Muscle of back (tissue), 11 donors: ENCODE results near the gene XYLT1. TPM values are rescaled to one million over a fixed set of nuclear protein-coding genes. Genes with fewer than 3 reads are reported as not detected.

Source experiments
- DNase-seq, 3 donors: peaks; one replicate each; pipeline versions ENCODE4 v3.0.0 to v3.0.0-alpha.2; 2013
- polyA plus RNA-seq, 10 donors: library from polyadenylated mRNA; unstranded; fragments of 120-200 nt; gene quantifications; one replicate each; pipeline ENCODE4 v1.2.1, GENCODE V29; 2013; ENCODE audit not compliant: insufficient read length in 10 of 10

Gene XYLT1
- polyA plus RNA-seq, 10 donors, result 3.9 to 8.5 (median 6.4) TPM

DNA sequence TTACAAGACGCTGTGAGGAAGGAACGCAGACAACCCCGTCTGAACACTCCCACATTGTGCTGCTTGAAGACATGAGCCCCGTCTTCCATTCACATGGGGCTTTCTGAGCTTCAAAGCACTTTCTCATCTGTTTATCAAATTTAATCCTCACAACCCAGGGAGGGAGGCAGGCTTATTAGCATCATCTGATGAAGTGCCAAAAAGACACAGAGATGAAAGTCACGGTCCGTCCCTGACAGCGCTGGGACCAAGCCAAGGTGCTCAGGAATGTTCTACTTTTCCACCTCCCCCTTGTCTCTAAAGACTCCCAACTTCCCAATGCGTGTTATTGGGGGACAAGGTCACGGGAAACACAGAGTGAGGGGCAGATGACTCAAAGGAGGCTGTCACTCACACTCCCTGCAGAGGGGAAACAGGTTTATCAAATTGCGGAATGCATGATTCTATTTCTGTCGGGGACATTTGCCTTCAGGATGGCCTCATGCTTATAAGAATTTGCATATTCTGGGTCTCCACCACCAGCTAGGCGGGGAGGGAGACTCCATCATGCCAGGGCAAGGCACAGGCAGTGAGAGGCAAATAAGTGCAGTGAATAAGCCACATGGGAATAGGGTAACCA, 10.7 kb downstream of the XYLT1 start:
- no peak for DNase-seq

DNA sequence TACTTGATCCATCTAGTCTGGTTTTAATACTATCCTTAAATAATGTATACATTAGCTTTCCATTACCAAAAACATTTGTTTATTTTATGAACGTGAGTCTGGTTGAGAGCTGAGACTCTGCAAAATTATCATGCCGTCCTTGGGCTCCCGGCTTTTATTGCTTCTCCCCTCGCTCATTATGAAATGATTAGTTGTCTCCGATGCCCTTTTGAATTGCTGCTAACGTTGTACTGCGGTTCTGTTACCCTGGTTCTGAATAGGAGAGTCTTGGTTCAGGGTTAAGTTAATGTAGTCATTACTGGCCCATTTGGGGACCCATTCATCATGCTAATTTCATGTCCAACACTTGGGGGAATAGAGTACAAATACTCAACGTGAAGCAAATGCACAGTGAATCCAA, 12.8 kb downstream of the XYLT1 start:
- DNase-seq, result no peak

- no peak for DNase-seq
Measured at GRCh38 chr16:17457513-17457912, 13.2 kb downstream of the XYLT1 start.

- DNase-seq, result no peak
Measured at GRCh38 chr16:17454162-17454730, 16.5 kb downstream of the XYLT1 start.

DNA sequence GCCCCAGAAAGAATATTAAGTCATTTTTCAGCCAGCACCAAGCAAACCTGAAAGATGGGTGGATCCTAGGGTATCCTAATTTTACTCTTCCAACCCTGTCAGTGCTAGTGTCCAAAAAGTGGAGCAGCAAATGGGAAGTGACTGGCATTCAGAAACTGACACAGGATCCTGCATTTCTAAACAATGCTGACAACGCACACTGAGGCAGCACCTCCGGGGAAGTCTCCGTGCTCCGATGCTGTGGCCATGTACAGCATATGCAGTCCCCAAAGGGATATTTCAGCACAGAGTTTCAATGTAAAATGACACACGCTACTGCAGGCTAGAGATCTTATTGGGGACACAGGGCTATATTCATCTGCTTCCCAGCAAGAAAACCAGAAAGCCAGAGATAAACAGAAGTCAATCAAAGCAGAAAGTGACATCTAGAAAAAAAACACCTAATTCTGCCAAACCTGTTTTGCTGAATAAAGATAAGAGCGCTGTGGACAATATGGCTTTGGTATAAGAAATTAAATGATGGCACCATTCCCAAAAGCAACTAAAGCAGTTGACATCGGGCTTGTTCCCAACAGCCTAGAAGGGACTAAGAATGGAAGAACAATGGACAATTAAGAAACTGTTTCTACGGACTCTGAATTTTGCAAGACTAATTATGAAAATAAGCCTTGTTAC, 17.3 kb downstream of the XYLT1 start:
- DNase-seq, result no peak

DNA sequence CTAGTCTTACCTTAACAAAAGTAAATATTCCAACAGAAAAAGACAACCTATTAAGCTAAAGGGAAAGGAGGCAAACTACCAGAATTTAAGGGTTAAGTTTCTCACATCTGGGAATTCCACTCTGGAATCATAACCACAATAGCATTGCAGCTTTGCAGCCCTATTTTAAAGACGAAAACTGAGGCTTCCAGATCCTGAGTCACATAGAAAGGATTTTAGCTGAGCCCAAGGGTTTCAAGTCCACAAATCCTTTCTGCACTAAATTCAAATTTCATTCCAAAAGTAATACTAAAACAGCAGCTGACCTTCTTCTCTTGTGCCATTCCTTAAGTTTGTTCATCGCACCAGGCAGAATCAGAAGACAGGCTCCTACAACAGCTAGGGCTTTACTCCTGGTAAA, 17.8 kb downstream of the XYLT1 start:
- no peak for DNase-seq

- no peak for DNase-seq
Measured at GRCh38 chr16:17451843-17452242, 18.9 kb downstream of the XYLT1 start.

- no peak for DNase-seq
Measured at GRCh38 chr16:17450291-17450690, 20.5 kb downstream of the XYLT1 start.

DNA sequence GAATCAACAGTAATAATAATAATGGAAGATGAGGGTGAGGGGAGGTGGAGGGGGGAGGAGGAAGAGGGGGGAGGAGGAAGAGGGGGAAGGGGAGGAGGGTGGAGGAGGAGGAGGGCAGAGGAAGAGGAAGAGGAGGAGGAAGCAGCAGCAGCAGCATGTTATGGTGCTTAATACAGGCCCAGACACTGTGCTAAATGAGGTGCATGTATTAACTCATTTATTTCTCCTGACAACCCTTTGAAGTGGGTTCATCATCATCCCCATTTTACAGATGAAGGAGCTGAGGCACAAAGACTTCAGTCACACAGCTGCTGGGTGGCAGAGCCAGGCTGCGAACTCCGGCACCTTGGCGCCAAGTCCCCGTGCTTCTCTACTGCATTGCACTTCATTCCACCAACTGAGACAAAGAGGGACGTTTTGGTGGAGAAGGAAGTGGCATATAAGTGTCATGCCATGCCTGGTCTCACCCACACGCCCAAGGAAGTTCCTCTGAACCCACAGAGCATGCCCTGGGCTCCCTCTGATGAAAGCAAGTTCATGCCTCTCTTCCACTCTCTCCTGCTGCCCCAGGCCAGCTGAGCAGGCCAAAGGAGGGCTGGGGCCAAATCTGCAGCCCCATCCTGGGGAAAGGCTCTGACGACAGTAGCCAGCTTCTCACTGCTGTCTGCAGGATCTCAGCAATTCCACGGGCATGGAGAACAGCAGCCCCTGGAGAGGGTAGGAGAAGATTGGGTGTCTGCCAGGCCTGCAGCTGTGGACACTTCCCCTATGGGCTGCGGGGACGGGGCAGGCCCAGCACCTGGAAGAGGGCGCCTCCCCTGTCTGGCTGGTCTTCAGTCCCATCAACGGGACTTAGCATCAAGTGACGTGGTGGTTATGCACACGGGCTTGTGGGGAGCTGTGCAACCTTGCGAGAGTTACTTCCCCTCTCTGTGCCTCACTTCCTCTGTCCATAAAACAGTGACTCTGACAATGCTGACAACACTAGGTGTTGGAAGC, 21.8 kb downstream of the XYLT1 start:
- DNase-seq, result peak in 1 of 3 donors; percentile 70

- no peak for DNase-seq
Measured at GRCh38 chr16:17447101-17447569, 23.6 kb downstream of the XYLT1 start.

GRCh38 chr16:17446661-17447060, 24.1 kb downstream of the XYLT1 start:
- no peak for DNase-seq

DNA sequence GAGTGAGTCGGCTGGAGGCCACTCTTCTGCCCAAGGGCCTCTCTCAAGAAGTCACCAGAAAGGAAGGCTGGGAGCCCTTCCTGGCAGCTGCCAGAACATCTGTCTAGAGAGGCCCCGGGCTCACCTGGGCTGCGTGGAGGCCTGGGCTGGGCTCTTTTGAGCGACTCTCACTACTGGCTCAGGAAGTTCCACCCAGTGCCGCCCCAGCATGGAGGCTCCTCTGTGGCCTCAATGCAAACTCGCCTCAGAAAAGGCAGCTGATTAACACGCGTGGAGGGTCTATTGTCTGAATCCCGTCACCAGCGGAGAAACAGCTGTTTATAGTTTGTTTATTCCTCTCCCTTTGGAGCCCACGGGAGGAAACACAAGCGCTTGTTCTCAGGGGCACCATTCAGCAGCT, 25.3 kb downstream of the XYLT1 start:
- DNase-seq, result no peak

DNA sequence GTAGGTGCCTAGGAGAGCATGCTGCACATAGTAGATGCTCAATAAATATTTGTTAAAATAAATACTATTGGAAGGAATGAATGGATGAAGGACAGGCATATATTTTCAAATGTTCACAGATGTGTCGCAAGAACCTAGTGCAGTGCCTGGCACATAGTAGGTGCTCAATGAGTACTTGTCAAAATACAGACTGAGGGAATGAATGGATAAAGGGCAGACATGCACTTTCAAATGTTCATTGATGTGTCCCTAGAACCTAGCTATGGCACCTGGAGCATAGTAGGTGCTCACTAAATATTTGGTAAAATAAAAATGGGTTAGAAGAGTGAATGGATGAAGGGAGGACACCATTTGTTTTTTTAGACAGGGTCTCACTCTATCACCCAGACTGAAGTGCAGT, 26.1 kb downstream of the XYLT1 start:
- no peak for DNase-seq

DNA sequence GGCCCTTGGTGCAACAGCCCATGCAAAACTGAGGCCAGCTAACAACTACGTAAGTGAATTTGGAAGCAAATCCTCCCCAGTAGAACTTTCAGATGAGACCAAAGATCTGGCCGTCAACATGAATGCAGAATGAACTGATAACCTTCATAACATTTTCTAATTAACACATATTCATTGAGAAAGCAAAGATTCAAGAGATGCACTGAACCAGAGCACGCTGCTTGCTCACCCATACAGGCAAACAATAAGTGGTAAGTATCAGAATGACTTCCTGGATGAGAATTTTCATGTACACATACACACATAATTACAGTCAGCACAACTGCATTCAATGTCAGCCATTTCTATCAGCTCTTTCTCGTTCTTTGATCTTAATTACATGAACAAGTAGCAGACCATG, 30.6 kb downstream of the XYLT1 start:
- no peak for DNase-seq

- DNase-seq, result no peak
Measured at GRCh38 chr16:17439580-17439979, 31.2 kb downstream of the XYLT1 start.

- DNase-seq, result no peak
Measured at GRCh38 chr16:17437981-17438380, 32.8 kb downstream of the XYLT1 start.

DNA sequence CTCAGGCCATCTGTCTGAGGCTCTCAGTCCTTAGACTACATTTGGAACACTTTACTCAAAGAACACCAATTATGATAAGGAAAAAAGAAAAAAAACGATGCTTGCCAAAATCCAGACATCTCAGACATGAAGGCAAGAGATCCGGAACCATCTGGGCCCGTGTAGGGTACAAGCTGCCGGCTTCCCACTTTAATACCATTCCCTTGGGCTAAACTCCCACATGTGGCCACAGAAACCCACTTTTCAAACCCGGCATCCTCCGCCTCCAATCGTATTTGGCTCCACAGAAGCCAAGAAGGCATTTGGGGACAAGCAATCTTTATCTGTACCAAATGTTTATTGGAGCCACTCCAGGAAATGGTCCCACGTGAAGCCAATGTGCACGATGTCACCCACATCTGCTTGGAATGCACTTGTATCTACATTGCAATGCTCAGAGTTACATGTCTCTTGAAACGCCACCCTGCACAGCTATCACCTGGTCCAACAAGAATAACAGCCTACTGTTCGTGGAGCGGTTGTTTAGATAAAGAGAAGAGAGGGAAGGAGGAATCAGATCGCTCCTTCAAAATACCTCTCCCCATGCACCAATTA, 33.5 kb downstream of the XYLT1 start:
- DNase-seq, result no peak

DNA sequence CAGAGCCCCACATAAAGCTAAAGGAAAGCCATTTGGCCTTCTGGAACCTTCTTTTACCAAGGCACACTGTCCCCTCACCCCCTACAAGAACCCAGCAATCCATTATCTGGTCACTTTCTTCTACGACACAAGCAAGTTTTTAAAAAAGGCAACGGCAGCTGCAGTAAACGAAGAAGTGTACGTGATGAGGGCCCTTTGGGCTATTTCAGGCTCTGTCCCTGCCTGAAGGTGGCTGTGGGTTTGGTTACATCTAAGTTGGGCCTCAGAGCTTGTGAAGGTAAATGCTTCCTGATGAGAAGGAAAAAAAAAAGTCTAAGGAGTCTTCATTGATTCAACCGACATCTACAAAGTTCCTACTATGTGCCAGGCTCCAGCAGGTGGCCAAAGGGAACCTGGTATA, 35.4 kb downstream of the XYLT1 start:
- no peak for DNase-seq

- DNase-seq, result peak in 1 of 3 donors; percentile 37
Measured at GRCh38 chr16:17433577-17434451, 36.9 kb downstream of the XYLT1 start.

- DNase-seq, result peak in 1 of 3 donors; percentile 71
Measured at GRCh38 chr16:17432901-17433576, 37.7 kb downstream of the XYLT1 start.
